Bronchial epithelial cell (primary cell): ENCODE results near the gene SLC10A7. TPM values are rescaled to one million over a fixed set of nuclear protein-coding genes. Genes with fewer than 3 reads are reported as not detected.

Experiments
- DNase-seq: peaks from one replicate; pipeline ENCODE4 v3.0.0-alpha.2; 2010; ENCODE audit warnings: low read depth
- FAIRE-seq: peaks from 2 replicates; lab custom pipeline; 2011; peaks lifted over from hg19 to GRCh38; lab: Jason Lieb, UNC
- H3K27me3 ChIP-seq: 2 replicates; pipeline ENCODE4 v1.5.1; 2011; ENCODE audit warnings: low read length; ENCODE audit not compliant: control insufficient read depth, insufficient read depth
- H3K36me3 ChIP-seq: 2 replicates; pipeline ENCODE4 v1.5.1; 2011; ENCODE audit warnings: low read length; ENCODE audit not compliant: control insufficient read depth, insufficient read depth
- H3K4me3 ChIP-seq: 2 replicates; pipeline ENCODE4 v1.5.1; 2011; ENCODE audit warnings: mild to moderate bottlenecking, low read depth, low read length, control low read depth
- total RNA-seq: library from RNA; depleted of rRNA; stranded (reverse); fragments of >200 nt; gene quantifications from 2 replicates; pipeline ENCODE4 v1.2.1, GENCODE V29; 2014
- TF ChIP-seq, protein P1 (sequence below): IDR thresholded peaks from 2 replicates; pipeline ENCODE4 v1.5.1; 2011; ENCODE audit warnings: mild to moderate bottlenecking, moderate library complexity, low read length, control low read depth, inconsistent platforms; ENCODE audit not compliant: insufficient read depth, severe bottlenecking

SLC10A7 gene
- total RNA-seq, 1 donor from 2014 or later: 7.4 TPM

DNA sequence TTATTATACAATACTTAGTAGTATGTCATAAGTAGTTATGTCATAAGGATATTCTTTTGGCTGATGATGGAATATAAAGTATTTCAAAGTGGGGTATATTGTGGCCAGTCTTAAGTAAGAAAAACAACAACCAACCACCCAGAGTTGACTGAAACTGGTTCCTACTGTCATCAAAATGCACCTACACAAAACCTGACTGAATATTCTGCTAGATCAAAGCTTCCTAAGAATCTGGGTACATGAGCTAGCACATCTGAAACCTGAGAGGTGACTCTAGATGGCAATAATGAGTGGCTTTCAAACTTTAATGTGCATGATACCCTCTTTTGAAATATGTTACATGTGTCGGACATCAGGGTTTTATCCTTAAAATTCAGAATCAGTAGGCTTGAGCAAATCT lies 247.0 kb downstream of the SLC10A7 start:
- Histone ChIP-seq H3K4me3 (no peak overlapping the region), H3K36me3 (no peaks in the 10 kb centered on the region), H3K27me3 (no peaks in the 10 kb centered on the region)
- DNase-seq: no peak
- TF ChIP-seq, protein P1, sequence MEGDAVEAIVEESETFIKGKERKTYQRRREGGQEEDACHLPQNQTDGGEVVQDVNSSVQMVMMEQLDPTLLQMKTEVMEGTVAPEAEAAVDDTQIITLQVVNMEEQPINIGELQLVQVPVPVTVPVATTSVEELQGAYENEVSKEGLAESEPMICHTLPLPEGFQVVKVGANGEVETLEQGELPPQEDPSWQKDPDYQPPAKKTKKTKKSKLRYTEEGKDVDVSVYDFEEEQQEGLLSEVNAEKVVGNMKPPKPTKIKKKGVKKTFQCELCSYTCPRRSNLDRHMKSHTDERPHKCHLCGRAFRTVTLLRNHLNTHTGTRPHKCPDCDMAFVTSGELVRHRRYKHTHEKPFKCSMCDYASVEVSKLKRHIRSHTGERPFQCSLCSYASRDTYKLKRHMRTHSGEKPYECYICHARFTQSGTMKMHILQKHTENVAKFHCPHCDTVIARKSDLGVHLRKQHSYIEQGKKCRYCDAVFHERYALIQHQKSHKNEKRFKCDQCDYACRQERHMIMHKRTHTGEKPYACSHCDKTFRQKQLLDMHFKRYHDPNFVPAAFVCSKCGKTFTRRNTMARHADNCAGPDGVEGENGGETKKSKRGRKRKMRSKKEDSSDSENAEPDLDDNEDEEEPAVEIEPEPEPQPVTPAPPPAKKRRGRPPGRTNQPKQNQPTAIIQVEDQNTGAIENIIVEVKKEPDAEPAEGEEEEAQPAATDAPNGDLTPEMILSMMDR: no peak
- no peak for FAIRE-seq

DNA sequence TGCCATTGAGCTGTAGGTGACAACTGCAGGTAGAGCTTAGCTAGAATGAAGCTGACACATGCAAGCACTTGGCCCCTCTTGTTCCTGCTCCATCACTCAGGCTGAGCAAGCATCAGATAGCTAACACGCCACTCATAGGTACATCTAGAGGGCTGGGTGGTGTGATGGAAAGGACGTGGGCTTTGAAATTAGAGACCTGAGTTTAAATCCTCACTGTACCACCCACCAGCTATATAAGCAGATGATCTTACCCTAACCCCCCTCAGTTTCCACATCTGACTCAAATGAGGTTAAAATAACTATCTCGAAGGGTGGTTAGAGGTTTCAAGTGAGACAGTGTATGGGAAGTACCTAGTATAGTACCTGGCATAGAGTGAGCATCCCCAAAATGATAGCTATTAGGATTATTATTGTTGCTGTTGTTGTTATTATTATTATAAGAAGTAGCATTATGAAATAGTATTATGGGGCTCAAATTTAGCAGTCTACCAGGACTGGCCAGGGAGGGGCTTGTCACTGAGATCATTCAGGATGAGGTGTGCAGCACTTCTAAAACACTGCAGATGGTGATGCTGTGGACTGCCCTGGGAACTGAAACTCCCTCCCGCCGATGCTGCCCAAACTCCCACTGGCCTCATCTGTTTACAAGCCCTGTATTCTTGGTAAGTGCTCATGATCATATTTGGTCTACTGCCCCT lies 248.4 kb downstream of the SLC10A7 start:
- Histone ChIP-seq H3K36me3 (no peaks in the 10 kb centered on the region), H3K4me3 (no peak overlapping the region), H3K27me3 (no peaks in the 10 kb centered on the region)
- FAIRE-seq (no peak), DNase-seq (no peak)
- TF ChIP-seq, protein P1: no peak

DNA sequence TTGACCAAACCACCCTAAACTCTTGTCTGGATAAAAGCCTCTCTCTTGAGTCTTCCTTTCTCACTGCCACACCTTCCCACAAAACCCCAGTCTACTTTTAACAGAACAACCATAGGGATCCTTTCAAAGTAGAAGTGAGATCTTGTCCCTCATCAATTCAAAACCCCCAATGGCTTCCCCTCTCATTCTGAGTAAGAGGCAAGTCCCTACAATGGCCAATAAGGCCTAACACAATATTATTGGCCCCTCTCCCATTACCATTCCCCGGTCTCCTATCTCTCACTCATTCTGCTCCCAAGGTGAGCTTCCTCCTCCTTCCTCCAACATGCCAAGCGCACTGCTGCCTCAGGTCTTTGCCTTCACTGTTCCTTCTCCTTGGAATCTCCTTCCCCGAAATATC lies 250.3 kb downstream of the SLC10A7 start:
- DNase-seq (no peak), FAIRE-seq (no peak)
- no peaks in the 10 kb centered on the region for H3K36me3 ChIP-seq
- TF ChIP-seq, protein P1: no peak
- H3K27me3 ChIP-seq: no peaks in the 10 kb centered on the region
- no peak overlapping the region for H3K4me3 ChIP-seq

DNA sequence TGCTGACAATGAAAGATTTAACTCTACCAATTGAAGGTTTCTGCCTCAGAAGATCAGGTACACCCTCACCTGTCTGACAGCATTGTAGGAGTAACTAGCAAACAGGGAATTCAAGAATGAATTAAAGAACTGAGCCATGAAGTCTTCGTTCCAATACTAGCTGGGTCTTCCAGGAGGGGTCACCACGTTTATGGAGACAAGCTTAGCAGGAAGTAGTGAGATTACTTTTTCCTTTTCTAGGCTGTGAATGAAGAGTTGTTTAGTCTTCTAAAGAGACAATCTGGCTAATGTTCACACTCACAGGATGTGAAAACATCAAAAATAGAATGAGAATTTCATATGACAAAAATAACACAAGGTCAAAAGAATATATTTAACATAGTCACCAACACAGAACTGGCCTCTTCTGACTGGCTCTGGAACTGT lies 252.5 kb downstream of the SLC10A7 start:
- H3K4me3 ChIP-seq: no peak overlapping the region
- FAIRE-seq (no peak), DNase-seq (no peak)
- H3K27me3 ChIP-seq: no peaks in the 10 kb centered on the region
- TF ChIP-seq, protein P1: no peak
- H3K36me3 ChIP-seq: no peaks in the 10 kb centered on the region

DNA sequence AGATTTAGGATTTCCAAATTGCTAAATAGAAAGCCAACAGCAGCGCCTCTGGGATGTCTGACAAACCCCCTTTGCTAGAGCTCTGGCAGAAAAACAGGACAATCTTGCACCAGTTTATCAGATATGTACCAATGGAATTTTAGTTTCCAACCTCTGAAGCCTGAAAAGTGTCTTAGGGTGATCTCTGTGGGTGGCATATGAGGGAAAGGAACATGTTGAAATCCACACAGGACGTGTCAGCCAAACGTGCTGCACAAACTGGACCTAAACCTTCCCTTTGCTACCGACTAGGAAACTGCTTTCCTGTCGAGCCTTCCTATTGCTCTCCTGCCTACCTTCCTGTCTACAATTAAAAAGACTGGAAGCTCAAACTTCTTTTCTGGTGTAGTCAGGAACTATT lies 253.9 kb downstream of the SLC10A7 start:
- no peak overlapping the region for H3K4me3 ChIP-seq
- FAIRE-seq: no peak
- TF ChIP-seq, protein P1: no peak

More for the DNA sequence above, 253.9 kb downstream of the SLC10A7 start:
- DNase-seq: no peak
- Histone ChIP-seq H3K27me3 (no peaks in the 10 kb centered on the region), H3K36me3 (no peaks in the 10 kb centered on the region)
